Spleen (tissue), 7 donors: ENCODE data around the gene SNX8.

ENCODE experiments used
- CTCF ChIP-seq, 11 experiments: fragments of 200-600 bp in 7 of 11; fragments of 450-650 bp in 4 of 11; sonication (generic) in 4 of 11; IDR thresholded peaks in 8 of 11; conservative IDR thresholded peaks in 3 of 11; 1 replicate in 7 of 11; 2 replicates in 4 of 11; pipeline versions ENCODE4 v1.4.0 to v1.8.0; 2016 to 2021; ENCODE audit warnings: antibody characterized with exemption in 11 of 11, inconsistent platforms in 4 of 11, mild to moderate bottlenecking in 1 of 11
- POLR2A ChIP-seq, 3 donors: fragments of 450-650 bp; IDR thresholded peaks; one replicate each; pipeline ENCODE4 v1.5.1; 2017; ENCODE audit warnings: antibody characterized with exemption in 3 of 3, mild to moderate bottlenecking in 1 of 3
- POLR2AphosphoS5 ChIP-seq, 3 donors: sonication (generic); formaldehyde crosslinking; IDR thresholded peaks; one replicate each; pipeline ENCODE4 v1.5.1; 2017; ENCODE audit warnings: antibody characterized with exemption in 3 of 3
- donor health status: DM: no; HTN: no; CAD: no; lungs with moderate emphysema.
- donor health status: DM: no; HTN: no; CAD: no.
- donor health status: DM: no; HTN: no; CAD: no.

- TF ChIP-seq CTCF (IDR thresholded peaks at IDR 0.05 in 8 of 11, conservative IDR thresholded peaks at IDR 0.05 in 3 of 11) (no peak), POLR2AphosphoS5 (IDR thresholded peaks at IDR 0.05) (no peak), POLR2A (IDR thresholded peaks at IDR 0.05) (no peak)
Measured at GRCh38 chr7:2220030-2220429, 94.2 kb downstream of the SNX8 start.
